OCI-LY3 (cell line): ENCODE data around the gene C1orf21.

ENCODE experiments used
- CTCF ChIP-seq: fragments of 200-600, 300-600 bp; sonication (generic); IDR thresholded peaks from 2 replicates; pipeline ENCODE4 v1.5.1; 2014; ENCODE audit warnings: antibody characterized with exemption, low read length, low read depth
- EZH2phosphoT487 ChIP-seq: fragments of 200-600 bp; shearing (Covaris generic); IDR thresholded peaks from 2 replicates; pipeline ENCODE4 v1.6.1; 2018; ENCODE audit warnings: antibody characterized with exemption, mixed run types, low read depth

DNA sequence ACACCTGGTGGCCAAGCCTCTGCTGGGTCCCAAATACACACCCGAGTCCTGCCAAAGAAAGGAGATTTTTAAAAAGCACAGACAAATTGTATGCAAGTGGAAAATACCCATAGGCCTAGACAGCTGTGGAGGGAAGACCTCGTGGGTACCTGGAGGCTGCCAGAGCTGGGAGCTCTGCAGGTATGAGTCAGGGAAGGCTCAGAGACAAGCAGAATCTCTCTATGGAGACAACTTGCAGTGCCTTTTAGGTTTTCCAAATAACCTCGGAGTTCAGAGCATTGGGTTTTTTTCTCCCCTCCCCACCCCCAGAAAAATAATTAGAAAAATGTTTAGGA is 240.1 kb downstream of the C1orf21 start:
- TF ChIP-seq CTCF = no peak
- TF ChIP-seq EZH2phosphoT487 = no peak
